GM19455 (cell line): Measurements from ENCODE around the gene PPP6R3.

Experiments
- ATAC-seq: cut with Tn5 transposase; IDR thresholded peaks from one replicate; pipeline ENCODE4 v1.9.1; 2021; ENCODE audit not compliant: unreplicated experiment

Gene PPP6R3

GRCh38 chr11:68551223-68551622 lies 90.7 kb downstream of the PPP6R3 start:
- ATAC-seq, result no peak

- ATAC-seq, result no peak
Measured at GRCh38 chr11:68551777-68552176, 91.2 kb downstream of the PPP6R3 start.

- ATAC-seq, result no peak
Measured at GRCh38 chr11:68552542-68552941, 92.0 kb downstream of the PPP6R3 start.

- ATAC-seq, result no peak
Measured at GRCh38 chr11:68560216-68560615, 99.7 kb downstream of the PPP6R3 start.

DNA sequence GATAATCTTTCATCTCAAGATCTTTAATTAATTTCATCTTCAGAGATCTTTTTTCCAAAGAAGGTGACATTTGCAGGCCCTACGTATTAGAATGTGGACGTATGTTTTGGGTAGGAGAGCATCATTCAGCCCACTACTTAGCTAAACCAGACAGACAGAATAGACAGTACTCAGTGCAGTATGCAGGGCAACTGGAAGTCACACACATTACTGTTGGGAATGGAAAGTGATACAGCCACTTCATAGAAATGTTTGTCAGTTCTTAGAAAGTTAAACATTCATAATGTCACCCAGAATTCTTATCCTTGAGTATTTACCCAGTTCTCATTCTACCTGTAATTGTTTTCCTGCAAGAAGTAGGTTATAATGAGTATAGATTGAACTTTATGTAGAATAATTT lies 102.9 kb downstream of the PPP6R3 start:
- ATAC-seq, result no peak

DNA sequence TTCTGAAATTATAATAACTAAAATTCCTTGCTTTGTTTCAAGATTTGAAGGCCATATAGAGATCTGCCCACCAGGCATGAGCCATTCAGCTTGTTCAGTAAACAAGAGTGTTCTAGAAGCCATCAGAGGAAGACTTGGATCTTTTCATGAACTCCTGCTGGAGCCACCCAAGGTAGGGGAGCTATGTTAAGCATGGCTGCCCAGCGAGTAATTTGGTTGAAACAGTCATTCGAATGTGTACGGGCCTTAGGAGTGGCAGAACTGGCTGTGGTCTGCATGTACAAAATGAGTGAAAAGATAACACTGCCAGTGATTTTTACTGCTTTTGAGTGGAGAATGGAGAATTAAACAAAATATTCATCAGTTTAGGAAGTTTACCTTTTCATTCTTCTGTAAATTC lies 103.7 kb downstream of the PPP6R3 start:
- no peak for ATAC-seq

DNA sequence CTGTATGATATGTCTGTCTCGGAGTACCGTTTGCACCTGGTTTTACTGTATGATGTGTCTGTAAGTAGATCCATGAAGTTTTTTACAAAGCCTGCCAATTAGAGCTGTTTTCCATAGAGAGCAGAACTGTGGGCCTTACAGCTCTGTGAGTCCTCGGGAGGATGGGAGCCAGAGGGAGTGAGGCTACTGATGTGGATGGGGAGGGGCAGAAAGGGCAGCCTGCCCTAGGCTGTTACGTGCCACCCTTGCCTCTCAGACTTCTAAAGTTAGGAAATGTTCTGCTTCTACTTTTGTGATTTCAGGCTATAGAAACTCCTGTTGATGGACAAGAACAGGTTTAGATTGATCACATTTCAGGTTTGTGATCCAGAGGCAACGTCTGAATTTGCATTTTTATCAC lies 105.2 kb downstream of the PPP6R3 start:
- no peak for ATAC-seq

- ATAC-seq, result no peak
Measured at GRCh38 chr11:68567553-68567952, 107.0 kb downstream of the PPP6R3 start.

DNA sequence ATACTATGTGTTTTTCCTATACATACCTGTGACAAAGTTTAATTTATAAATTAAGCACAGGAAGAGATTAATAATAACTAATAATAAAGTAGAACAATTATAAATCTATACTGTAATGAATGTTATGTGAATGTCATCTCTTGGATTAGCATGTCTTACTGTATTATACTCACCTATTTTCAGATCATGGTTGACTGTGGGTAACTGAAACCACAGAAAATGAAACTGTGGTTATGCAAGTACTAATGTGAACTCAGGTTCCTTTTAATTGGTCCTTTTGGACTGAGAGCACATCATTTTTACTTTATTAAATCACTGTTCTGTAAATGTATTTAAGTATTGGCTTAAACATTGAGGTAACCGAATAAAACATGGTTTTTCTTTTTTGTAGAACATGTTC lies 108.8 kb downstream of the PPP6R3 start:
- ATAC-seq, result no peak

DNA sequence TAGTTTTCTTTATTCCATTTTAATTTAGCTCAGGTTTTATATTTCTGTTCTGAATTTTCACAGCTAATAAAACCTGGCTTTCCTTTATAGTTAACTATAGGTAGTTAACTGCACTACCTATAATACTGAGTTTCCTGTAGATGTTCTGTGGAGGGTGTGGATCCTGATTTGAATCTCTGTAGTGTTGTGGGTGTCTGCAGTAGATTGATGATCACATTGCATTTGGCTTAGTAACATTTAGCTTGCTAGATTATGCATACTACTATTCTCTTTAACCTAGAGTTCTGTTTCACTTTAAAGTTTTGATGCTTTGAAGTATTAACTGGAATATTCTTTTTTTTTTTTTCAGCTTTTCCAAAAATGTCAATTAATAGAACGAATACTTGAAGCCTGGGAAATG lies 110.1 kb downstream of the PPP6R3 start:
- ATAC-seq, result no peak

GRCh38 chr11:68574308-68574707 lies 113.8 kb downstream of the PPP6R3 start:
- no peak for ATAC-seq

GRCh38 chr11:68575025-68575665 lies 114.6 kb downstream of the PPP6R3 start:
- no peak for ATAC-seq

- ATAC-seq, result no peak
Measured at GRCh38 chr11:68579455-68579854, 118.9 kb downstream of the PPP6R3 start.

DNA sequence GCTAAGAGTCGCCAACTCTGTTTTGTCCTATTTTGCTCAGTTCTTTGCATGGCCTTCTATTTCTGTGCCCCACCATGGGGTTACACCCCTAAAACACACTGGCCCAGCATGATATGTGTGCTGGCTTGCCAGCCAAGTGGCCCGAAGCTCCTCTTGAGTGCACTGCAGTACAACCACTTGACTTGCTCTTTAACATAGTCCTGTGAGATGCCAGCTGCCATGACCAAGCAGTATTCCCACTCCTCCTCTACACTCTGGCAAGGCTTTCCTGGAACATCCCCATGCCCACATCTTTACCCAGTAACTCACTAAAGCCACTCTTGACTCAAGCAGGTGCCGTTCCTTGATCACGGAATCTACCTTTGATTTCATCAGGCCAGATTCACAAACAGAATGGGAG lies 120.9 kb downstream of the PPP6R3 start:
- ATAC-seq, result no peak

GRCh38 chr11:68581901-68582300 lies 121.3 kb downstream of the PPP6R3 start:
- no peak for ATAC-seq

DNA sequence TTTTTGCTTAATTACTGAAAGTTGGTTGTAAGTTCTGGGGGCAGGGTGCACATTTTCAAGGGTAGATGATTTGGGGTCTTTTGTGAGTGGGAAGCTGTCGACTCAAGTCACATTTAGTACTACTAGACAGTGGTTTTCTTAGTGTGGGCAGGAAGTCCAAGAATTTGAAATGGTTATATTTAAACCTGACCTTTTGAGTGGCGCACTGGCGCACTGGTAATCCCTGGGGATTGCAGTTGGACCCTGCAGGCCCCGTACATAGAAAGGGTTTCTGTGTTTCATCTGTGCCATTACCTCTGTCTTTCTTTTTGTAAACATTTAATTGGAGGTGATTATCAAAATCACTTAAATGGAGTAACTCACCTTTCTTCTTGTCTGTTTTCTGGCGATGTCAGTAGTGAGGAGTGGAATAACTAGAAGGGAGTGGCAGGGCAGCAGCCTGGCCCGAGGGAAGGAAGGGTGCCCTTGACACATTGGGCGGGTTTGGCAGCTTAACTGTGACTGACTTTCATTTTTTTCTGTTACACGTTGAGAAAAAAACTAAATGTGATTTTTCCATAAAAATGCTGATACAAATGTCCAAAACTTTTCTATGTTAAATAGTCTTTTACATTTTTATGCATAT lies 122.0 kb downstream of the PPP6R3 start:
- no peak for ATAC-seq

GRCh38 chr11:68583041-68583446 lies 122.5 kb downstream of the PPP6R3 start:
- no peak for ATAC-seq

DNA sequence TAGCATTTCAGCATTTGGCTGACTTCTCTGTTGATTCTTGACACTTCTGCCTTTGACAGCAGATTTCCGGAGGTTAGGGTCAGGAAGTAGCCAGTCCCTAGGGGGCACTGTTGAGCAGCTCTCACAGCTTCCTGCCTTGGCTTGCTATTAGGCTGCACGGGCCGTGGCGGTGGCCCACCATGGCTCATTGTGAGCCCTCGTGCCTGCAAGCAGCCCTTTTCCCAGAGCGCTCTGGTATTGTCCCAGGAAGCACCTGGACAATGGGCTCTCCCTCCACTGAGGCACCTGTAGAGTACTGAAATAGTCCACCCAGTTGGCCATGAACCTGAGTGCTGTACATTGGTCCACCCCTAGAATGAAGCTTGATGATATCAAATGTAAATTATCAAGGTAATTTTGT lies 123.5 kb downstream of the PPP6R3 start:
- ATAC-seq, result no peak

DNA sequence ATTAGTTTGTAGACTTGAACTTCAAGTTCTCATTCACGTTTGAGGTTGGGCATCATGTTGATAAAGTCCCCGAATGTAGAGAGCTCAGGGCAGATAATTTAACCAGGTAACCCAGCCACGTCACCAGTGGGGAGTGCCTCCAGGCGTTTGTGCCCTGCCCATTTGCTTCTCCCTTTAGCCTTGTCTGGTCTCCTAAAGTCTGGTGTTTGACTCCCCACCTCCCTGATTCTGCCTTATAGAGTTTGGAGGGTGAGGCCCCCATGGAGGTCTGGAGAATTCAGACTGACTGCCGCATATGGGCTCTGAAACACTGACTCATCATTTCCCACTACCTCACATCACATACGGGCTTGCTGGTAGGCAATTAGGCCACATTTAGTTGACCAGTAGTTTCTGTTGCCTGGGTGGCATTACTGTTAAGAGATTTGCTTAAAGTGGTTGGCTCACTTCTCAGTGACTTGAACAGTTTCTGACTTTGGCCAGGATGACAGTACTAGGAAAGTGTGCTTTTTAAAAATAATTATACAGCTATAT lies 124.5 kb downstream of the PPP6R3 start:
- ATAC-seq, result no peak

- no peak for ATAC-seq
Measured at GRCh38 chr11:68589547-68590216, 129.1 kb downstream of the PPP6R3 start.

- no peak for ATAC-seq
Measured at GRCh38 chr11:68591719-68592118, 131.2 kb downstream of the PPP6R3 start.

GRCh38 chr11:68593441-68593840 lies 132.9 kb downstream of the PPP6R3 start:
- ATAC-seq, result no peak
